HL-60 (cell line): ENCODE results near the gene SRMS.

Experiments used
- DNase-seq, 2 experiments: peaks; one replicate each; pipeline ENCODE4 v3.0.0-alpha.2; 2010 to 2020; ENCODE audit warnings: low read depth in 1 of 2, low spot score in 1 of 2
- H3K27ac ChIP-seq: fragments of 250-450 bp; sonication (Bioruptor Pico); replicated peaks from 2 replicates; pipeline ENCODE4 v1.5.1; 2020; ENCODE audit warnings: mild to moderate bottlenecking, moderate library complexity
- H3K27me3 ChIP-seq: fragments of 250-450 bp; sonication (Bioruptor Pico); 2 replicates; pipeline ENCODE4 v1.5.1; 2021; ENCODE audit warnings: mild to moderate bottlenecking, moderate library complexity; ENCODE audit not compliant: insufficient read depth, poor library complexity, severe bottlenecking
- H3K4me3 ChIP-seq: replicated peaks from 2 replicates; pipeline ENCODE4 v1.5.1; 2011; ENCODE audit warnings: mild to moderate bottlenecking, control low read depth, low read length; ENCODE audit not compliant: insufficient read depth
- CTCF ChIP-seq: IDR thresholded peaks from one replicate; pipeline ENCODE4 v1.5.1; 2011; ENCODE audit warnings: low read length, control low read depth, inconsistent platforms; ENCODE audit not compliant: insufficient read depth
- GABPA ChIP-seq: IDR thresholded peaks from 2 replicates; pipeline ENCODE4 v1.6.1; 2012; ENCODE audit warnings: low read depth
- POLR2AphosphoS5 ChIP-seq: IDR thresholded peaks from 2 replicates; pipeline ENCODE4 v1.6.1; 2012; ENCODE audit warnings: low read depth
- REST ChIP-seq: IDR thresholded peaks from 2 replicates; pipeline ENCODE4 v1.6.1; 2012; ENCODE audit warnings: low read depth; ENCODE audit not compliant: insufficient replicate concordance
- SPI1 ChIP-seq: IDR thresholded peaks from 2 replicates; pipeline ENCODE4 v1.6.1; 2012; ENCODE audit warnings: low read depth, mild to moderate bottlenecking, borderline replicate concordance

Gene SRMS

GRCh38 chr20:63544958-63545516 is 2.5 kb downstream of the SRMS start:
- Histone ChIP-seq H3K4me3 (no peak overlapping the region), H3K27ac (no peak overlapping the region), H3K27me3 (peaks cover 60% of the 10 kb centered on the region)
- DNase-seq, result no peak
- TF ChIP-seq CTCF, result no peak
- TF ChIP-seq POLR2AphosphoS5, result no peak
- no peak for TF ChIP-seq REST
- TF ChIP-seq SPI1, result no peak
- no peak for TF ChIP-seq GABPA

- no peak overlapping the region for H3K27ac ChIP-seq
- H3K4me3 ChIP-seq, result no peak overlapping the region
- no peak for DNase-seq
- peaks cover 58% of the 10 kb centered on the region for H3K27me3 ChIP-seq
- no peak for TF ChIP-seq REST
- no peak for TF ChIP-seq CTCF
- no peak for TF ChIP-seq GABPA
- TF ChIP-seq SPI1, result no peak
- no peak for TF ChIP-seq POLR2AphosphoS5
Observed at GRCh38 chr20:63544241-63544957, 3.1 kb downstream of the SRMS start.

- H3K4me3 ChIP-seq, result no peak overlapping the region
- TF ChIP-seq CTCF (no peak), SPI1 (no peak)
- DNase-seq, result no peak
- H3K27ac ChIP-seq, result no peak overlapping the region
- H3K27me3 ChIP-seq, result peaks cover 55% of the 10 kb centered on the region
Observed at GRCh38 chr20:63543733-63544132, 3.8 kb downstream of the SRMS start.
